ENCODE data around the gene ARHGAP31.

DNA sequence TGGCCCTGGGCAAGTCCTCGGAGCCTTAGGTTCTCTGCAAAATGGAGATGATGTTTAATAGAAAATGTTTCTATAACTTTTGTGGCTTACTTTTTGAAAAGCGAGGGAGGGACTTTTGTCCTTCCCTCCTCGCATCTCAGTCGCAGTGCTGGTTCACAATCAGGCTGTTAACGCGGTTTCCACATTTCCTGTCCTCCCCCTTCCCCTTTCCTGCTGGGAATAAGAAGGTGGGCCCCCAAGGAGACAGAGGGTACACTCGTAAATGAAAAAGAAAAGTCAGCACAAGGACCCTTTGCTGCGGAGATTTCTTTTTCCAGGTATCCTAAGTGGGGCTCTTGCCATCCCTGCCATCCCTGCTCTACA is 29.5 kb downstream of the ARHGAP31 start:
- TF ChIP-seq, protein P1, sequence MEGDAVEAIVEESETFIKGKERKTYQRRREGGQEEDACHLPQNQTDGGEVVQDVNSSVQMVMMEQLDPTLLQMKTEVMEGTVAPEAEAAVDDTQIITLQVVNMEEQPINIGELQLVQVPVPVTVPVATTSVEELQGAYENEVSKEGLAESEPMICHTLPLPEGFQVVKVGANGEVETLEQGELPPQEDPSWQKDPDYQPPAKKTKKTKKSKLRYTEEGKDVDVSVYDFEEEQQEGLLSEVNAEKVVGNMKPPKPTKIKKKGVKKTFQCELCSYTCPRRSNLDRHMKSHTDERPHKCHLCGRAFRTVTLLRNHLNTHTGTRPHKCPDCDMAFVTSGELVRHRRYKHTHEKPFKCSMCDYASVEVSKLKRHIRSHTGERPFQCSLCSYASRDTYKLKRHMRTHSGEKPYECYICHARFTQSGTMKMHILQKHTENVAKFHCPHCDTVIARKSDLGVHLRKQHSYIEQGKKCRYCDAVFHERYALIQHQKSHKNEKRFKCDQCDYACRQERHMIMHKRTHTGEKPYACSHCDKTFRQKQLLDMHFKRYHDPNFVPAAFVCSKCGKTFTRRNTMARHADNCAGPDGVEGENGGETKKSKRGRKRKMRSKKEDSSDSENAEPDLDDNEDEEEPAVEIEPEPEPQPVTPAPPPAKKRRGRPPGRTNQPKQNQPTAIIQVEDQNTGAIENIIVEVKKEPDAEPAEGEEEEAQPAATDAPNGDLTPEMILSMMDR (IDR thresholded peaks at IDR 0.05): no peak
- TF ChIP-seq POLR2A (IDR thresholded peaks at IDR 0.05): no peak
